Inflammatory macrophage treated with lipopolysaccharide for 4 hours (primary cell): Measurements from ENCODE around the gene BTAF1.
"Not testable (repeated sequence)": the region's sequence is repeated elsewhere in the genome, so short reads cannot be mapped to it uniquely, and the experiment has no call there.

Experiments used
- DNase-seq: peaks from one replicate; pipeline ENCODE4 v3.0.0-alpha.2; 2020

Gene BTAF1

DNA sequence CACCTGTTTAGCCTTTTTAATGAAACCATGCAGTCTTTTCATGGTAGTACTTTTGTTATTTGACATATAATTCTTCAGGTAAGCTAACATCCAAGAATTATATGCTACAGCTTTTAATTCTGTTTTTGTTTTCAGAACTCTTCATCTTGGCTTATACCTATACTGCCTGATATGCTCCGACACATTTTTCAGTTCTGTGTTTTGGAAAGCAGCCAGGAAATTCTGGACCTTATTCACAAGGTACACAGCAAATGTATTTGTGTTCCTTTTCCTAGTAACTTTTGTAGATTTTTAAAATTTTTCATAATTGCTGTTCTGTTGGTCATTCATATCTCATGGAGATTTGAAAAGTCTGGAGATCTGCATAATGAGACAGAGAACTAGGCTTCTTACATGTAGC is 56.7 kb downstream of the BTAF1 start:
- DNase-seq: no peak

DNA sequence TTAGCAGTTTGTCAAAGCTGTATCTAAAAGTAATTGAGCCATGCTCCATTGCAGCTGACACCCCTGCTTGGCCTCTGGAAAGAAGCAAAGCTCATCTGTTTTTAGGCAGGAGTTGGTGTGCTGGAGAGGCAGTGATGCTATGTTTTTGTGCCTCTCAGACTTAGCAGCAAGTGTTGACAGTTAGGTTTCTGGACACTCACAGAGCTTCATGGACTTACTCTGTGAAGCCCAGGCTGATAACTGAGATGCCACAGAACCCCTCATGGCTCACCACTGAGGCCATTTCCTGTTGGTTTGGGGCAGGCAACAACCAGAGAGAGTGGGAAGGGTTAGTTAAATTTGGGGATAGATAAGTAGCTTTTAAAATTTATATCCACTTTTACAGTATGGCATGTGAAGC is 59.8 kb downstream of the BTAF1 start:
- DNase-seq: no peak

DNA sequence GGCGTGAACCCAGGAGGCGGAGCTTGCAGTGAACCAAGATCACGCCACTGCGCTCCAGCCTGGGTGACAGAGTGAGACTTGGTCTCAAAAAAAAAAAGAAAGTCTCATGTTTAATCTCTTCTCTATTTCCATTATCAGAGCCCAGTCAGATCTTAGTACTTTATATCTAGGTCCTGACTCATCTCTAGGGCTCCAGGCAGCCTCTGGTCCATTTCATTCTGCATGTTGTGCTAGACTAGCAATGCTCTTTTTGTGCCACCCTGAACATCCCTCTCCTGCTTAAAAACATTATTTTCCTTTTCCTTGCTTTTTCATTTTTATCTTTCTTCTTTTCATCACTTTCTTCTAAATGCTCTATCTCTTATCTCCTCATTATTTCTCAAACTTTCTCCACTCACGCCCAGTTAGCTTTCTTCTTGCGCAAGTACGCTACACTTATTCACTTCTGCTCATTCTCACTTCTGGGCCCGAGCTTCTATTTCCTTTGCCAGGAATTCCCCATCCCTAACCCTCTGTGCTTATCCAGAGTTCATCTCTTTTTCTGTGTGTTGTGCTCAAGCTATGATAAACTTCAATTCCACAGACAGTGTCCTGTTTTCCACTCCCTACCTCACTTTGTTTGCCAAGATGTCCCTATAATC is 63.9 kb downstream of the BTAF1 start:
- peak; percentile 27 for DNase-seq

DNA sequence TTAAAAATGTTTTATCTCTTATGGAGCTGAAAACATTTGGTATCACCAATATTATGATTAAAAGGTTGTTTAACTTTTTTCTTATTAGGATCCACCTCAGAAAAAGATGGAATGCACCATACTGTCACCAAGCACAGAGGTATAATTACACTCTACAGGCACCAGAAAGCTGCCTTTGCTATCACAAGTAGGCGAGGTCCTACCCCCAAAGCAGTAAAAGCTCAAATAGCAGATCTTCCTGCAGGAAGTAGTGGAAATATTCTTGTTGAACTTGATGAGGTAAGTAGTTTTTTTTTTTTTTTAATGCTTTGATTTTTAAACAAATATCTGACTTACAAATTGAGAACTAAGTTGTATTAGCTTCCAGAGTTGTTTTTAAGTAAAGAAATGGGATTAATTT is 68.5 kb downstream of the BTAF1 start:
- no peak for DNase-seq

DNA sequence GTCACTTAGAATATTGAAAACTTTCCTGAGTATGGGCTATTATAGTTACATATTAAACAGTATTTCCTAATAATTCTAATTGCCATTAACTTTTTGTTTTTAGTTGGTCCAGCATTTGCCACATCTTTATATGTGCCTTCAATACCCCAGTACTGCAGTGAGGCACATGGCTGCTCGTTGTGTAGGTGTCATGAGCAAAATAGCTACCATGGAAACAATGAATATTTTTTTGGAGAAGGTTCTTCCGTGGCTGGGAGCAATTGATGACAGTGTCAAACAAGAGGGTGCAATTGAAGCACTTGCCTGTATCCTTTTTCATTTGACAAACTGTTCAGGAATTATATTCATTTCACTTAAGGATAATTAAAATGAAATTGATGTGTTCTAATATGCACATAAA is 72.7 kb downstream of the BTAF1 start:
- DNase-seq: no peak

DNA sequence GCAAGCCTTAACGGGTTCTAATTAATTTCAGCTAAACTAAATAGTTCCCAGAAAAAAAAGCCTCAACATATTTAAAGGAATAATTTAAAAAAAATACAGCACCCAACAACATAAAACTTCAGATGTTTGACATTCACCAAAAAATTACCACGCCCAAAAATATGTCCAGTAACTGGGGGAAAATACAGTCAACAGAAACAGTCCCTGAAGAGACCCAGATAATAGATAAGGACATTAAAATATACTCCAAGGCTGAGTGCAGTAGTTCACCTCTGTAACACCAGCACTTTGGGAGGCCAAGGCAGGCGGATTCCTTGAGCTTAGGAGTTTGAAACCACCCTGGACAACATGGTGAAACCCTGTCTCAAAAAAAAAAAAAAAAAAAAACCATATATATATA is 78.0 kb downstream of the BTAF1 start:
- DNase-seq: no peak

DNA sequence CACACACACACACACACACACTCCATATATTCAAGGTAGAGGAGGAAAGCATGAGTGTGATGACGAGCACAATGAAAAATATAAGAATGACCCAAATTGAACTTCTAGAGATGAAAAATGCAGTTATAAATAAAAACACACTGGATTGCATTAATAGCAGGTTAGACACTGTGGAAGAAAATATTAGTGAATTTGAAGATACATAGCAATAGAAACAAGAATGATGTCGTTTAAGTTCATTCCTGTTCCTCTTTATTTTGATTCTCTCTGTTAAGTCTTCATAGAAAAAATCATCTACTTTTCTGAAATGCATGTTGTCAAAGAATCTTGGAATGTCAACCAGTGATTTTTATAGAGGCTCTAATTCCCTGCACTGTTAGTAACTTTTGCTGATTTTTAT is 78.4 kb downstream of the BTAF1 start:
- no peak for DNase-seq

DNA sequence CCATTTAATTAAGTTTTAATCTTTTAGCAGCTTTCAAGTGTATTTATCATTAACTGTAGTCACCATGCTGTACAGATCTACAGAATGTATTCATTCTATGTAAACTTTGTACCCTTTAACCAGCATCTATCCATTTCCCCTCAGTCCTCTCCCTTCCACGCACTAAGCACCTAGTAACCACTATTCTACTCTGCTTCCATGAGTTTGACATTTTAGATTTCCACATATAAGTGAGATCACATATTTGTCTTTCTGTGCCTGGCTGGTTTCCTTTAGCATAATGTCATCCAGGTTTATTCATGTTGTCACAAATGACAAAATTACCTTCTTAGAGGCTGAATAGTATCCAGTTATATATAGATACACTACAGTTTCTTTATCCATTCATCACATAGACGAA is 79.7 kb downstream of the BTAF1 start:
- DNase-seq: no peak

DNA sequence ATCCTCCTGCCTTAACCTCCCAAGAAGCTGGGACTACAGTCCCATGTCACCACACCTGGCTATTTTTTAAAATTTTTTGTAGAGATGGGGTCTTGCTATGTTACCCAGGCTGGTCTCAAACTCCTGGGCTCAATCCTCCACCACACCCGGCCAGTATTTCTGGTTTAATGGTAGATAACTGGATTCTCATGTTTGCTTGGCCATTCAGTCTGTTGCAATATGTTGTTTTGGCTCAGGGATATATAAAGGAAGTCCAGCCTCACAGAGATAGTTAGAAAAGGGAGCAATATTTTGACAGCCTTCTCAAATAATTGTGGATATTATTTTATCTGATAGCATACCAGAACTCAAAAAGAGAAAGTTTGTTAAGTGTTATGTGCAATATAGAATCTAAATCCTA is 82.4 kb downstream of the BTAF1 start:
- no peak for DNase-seq

DNA sequence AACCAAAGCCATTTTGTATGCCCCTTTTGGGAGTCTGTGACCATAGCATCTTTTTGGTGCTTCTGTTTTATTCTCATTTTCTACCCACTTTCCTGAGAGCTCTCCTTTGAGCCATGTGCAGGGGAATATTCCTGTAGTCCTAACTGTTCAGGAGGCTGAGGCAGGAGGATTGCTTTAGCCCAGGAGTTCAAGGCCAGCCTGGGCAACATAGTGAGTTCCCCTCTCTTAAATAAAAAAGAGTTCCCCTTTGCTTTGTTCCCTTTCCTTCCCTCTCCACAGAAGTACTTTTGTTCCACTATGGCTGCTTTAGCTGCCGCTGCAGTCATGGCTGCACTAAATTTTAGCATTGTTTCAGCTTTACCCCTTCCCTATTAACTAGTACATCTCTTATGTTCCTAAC is 85.9 kb downstream of the BTAF1 start:
- no peak for DNase-seq

DNA sequence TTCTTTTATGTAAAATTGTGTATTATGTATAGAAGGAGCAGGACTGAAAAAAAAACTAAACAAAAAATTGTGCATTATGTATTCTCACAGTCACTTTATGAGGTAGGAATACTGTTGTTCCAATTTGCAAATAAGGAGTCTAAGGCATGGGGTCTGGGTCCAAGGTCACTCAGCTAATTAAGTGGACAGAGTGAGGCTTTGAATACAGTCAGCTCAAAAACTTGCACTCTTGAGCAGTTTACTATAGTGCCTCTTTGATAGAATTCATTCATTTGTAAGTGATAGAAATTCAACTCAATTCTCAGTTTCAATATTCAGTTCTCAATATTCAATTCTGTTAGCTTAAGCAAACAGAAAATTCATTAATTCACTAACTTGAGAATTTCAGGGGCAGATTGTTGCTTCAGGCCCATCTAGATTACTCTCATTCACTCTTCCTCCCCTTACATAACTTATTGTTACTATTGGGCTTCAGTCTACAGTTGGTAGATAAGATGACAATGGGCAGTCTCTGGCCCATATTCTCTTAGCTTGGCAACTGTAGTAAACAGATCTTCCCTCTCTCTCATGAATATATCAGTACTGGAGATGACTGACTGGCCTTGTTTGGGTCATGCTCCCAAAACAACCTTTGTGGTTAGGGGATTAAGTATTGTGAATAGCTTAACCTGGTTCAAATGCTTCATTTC is 86.6 kb downstream of the BTAF1 start:
- no peak for DNase-seq

DNA sequence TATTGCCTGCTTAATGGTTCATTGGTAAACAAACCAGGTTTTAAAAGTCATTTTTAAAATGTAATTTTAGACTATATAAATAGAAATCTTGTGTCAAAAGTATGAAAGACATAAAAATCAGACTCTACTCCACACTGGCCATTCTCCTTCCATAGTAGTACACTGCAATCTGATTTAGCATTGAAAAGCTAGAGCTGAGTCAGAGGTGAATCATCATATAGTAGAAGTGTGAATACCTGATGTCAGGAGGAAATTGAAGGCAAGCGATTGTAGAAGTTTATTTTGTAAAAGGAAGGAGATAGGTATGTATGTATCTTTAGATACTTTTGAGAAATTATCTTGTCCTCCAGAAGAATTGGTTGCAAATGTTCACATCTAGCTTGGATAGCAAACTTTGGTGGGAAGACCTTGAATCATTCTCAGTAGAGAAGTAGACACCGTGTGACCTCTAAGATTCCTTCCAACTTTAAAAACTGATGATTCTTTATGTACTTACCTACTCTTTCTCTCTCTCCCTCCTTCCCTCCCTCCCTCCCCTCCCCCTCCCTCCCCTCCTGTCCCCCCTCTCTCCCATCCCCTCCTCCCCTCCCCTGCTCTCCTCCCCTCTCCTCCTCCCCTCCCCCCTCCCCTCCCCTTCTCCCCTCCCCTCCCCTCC is 88.1 kb downstream of the BTAF1 start:
- DNase-seq: peak; percentile 8

DNA sequence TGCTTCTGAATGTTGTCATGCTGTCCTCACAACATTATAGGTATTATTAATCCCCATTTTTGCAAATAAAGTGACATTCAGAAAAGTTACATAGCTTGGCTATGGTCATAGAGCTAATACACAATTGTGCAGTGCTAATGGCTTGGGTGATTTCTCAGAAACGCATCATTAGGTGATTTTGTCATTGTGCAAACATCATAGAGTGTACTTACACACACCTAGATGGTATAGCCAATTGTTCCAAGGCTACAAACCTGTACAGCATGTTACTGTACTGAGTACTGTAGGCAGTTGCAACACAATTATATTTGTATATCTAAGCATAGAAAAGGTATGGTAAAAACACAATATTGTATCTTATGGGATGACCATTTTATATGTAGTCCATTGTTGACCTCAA is 91.0 kb downstream of the BTAF1 start:
- DNase-seq: no peak

DNA sequence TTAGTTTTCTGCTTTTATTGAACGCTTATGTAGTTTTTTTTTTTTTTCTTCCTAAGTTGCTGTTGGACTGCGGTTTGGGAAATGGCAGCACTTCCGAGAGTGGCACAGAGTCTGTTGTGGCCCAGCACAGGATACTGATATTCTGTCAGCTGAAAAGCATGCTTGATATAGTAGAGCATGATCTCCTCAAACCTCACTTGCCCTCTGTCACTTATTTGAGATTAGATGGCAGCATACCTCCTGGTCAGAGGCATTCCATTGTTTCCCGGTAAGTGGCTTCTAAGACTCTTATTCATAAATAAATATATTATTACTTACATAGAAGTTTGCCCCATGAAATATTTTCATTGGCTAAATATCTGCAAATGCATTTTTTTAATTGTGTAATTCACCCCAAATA is 101.1 kb downstream of the BTAF1 start:
- DNase-seq: no peak

DNA sequence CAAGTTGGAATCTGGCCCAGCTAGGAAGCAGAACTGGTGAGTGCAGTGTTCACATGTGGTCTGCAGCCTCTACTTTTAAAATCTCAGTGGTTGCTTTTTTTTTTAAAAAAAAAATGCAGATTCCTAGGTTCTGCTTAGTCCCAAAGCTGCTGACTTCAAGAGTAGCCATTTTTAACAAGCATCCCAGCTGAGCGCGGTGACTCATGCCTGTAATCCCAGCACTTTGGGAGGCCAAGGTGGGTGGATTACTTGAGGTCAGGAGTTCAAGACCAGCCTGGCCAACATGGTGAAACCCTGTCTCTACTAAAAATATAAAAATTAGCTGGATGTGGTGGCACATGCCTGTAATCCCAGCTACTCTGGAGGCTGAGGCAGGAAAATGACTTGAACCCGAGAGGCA is 101.8 kb downstream of the BTAF1 start:
- DNase-seq: not testable (repeated sequence)

DNA sequence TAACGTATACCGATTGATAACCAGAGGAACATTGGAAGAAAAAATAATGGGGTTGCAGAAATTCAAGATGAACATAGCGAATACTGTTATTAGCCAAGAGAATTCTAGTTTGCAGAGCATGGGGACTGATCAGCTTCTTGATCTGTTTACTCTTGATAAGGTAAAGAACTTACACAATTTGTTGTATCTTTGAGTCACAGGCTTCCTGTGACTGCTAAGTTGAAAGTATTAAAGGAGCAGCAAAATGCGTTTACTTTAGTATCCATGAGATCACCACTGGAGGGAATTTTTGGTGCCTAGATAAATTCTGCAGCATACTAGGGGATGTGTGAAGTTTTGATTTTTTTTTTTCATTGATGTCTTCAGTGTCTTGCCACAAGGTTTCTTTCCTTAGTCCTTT is 103.6 kb downstream of the BTAF1 start:
- no peak for DNase-seq

DNA sequence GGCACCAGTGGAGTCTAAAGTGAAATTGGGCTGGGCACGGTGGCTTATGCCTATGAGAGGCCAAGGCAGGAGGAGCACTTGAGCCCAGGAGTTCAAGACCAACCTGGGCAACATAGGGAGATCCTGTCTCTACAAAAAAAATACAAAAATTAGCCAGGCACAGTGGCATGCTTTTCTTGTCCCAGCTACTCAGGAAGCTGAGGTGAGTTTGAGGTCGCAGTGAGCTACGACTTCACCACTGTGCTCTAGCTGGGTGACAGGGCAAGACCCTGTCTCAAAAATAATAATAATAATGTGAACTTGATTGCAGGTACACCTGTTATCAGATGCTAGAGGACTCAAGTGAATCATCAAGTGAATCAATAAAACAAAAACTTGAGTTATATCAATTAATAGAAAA is 108.0 kb downstream of the BTAF1 start:
- no peak for DNase-seq

DNA sequence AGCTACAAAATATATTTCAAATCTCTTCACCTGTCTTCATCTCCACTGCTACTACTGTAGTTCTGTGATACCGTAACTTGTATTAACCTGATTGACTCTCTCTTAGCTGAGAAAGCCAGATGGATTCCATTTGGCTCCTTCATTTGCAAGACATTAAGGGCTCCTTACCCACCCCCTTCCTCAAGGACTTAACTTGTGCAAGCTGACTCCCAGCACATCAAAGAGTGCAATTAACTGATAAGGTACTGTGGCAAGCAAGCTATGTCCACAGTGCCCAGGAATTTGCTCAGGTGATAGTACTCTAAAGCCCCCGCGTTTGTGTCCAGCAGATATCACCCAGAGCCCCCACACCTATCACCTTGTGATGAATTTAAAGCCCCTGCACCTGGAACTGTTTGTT is 109.5 kb downstream of the BTAF1 start:
- not testable (repeated sequence) for DNase-seq

DNA sequence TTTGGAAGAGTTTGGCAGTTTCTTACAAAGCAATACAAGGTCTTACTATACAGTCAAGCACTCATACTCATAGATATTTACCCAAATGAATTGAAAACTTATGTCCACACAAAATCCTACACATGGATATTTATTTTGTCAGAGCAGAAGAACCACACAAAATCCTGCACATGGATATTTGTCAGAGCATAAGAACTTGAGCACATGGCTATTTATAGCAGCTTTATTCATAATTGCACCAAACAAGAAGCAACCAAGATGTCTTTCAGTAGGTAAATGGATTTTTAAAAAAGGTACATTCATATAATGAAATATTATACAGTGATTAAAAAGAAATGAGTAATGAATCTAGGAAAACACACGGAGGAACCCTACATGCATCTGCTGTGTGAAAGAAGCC is 115.4 kb downstream of the BTAF1 start:
- DNase-seq: no peak

DNA sequence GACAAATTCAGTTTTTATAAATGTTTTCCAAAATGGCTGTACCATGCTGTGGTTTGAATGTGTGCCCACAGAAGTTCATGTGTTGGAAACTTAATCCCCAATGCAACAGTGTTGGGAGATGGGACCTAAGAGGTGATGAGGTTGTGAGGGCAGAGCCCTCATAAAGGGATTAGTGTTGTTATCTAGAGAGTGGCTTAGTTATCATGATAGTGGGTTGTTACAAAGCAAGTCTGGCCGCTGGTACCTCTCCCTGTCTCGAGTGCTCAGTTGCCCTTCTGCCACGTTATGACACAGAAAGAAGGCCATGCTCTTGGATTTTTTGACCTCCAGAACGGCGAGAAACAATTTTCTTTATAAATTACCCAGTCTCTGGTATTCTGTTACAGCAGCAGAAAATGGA is 119.0 kb downstream of the BTAF1 start:
- no peak for DNase-seq

DNA sequence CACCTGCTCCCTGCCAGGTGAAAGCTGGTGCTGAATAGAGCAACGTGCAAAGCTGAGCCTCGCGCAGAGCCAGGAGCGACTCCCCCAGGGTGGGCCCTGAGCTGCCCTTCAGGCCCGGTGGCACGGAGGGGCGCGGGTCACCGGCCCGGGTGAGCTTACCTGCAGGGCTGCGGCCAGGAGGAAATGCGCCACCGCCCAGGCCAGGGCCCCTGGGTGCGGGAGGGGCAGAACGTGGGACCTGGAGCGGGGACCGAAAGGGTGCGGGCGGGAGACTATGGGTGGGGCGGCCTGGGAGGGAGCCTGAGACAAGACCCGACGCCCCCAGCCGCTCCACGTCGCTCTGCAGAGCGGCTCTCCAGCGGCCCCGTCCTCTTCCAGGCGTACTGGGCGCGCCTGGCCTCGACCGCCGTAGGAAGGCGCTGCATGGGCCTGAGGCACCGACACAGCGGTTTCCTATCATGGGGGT is 122.1 kb downstream of the BTAF1 start:
- no peak for DNase-seq

DNA sequence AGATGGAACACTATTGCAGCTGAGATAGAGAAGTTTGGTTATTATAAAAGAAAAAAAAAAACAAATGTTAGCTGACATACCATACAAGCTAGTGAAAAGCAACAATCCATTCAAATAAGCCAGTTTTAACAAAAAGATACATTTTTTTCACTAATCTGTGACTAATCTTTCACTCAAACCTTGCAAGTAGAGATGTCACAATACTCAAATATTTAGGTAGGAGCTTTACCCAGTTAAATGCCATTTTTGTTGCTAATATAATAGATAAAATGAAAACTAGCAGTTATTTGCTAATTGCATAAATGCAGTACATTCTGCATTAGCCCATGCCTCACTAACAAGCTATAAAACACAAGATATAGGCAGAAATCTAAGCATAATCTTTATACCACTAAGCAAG is 123.6 kb downstream of the BTAF1 start:
- DNase-seq: no peak

DNA sequence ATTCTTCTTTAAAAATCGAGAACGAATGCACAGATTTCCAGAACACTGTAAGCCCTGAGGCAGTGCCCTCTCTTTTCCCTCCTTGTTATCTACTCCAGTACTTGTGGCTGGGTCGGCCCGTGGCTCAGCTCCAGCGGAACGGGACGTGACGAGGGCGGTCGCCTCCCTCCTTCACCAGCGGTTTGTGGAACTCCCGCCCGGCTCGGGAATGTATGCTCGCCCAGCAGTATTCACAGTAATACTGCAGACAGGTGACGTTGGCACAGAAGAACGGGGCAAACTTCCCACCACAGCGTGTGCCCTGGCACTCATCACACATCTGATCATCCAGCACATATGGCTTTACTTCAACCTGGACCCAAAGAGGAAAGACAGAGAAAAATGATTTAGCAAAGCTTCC is 128.5 kb downstream of the BTAF1 start:
- no peak for DNase-seq

DNA sequence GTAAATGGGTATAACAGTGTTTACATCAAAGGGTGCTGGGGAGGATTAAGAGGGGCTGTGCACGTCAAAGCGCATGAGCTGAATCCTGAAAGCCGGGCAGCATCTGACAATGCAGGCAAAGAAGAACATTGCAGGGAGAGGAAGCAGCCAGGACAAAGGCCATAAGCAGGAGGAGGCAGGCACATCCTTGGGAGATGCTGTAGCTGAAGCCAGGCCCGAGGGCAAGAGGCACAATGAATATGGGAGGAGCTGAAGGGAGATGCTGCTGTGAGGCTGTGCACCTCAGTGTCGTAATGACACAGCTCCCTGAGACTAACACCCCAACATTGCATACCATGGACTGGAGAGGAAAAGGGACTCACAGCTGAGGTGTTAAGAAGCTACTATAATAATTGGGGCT is 129.2 kb downstream of the BTAF1 start:
- DNase-seq: no peak

DNA sequence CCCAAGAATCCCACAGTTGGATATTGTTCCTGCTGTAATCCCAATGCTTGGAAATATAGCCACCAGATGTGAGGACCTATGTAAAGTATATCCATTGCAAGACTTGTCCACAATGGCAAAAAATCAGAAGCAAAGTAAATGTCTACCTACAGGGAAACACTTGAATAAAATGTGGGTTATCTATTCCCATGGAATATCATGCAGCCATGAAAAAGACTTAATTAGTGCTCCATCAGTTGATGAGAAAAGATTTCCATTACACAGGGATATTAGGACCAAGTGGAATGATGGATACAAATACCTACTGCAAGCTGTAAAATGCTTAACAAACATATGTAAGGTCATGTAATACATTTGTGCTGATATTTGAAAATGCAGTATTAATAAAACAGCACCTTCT is 131.2 kb downstream of the BTAF1 start:
- DNase-seq: no peak
